IMR-90 (cell line): ENCODE results near the gene CDC42BPA. TPM values are rescaled to one million over a fixed set of nuclear protein-coding genes. Genes with fewer than 3 reads are reported as not detected.
"Not testable (repeated sequence)": the region's sequence is repeated elsewhere in the genome, so short reads cannot be mapped to it uniquely, and the experiment has no call there.

Source experiments
- ATAC-seq: fragments of 200-7000 bp; cut with Tn5 transposase; 2 replicates; pipeline ENCODE4 v1.9.1; 2020; ENCODE audit warnings: low read depth, mild to moderate bottlenecking, moderate library complexity
- BruUV-seq: library from RNA; stranded (reverse); fragments of 400-500 nt; replicated peaks from 2 replicates; lab custom pipeline; 2021; lab: Mats Ljungman, UMichigan
- CTCF ChIA-PET: fragments of 300-600 bp; formaldehyde crosslinking; extraction: SDS; loops from one replicate; lab custom pipeline; 2021; ENCODE audit warnings: antibody characterized with exemption; lab: Yijun Ruan, JAX
- POLR2A ChIA-PET: fragments of 300-600 bp; sonication (Branson Sonifier 250); formaldehyde crosslinking; loops from one replicate; lab custom pipeline; 2022; ENCODE audit warnings: antibody characterized with exemption; ENCODE audit not compliant: unreplicated experiment; lab: Charles Lee
- DNase-seq: peaks from one replicate; pipeline ENCODE4 v3.0.0; 2013
- H2AFZ ChIP-seq: replicated peaks from 2 replicates; pipeline ENCODE3; 2013; ENCODE audit warnings: low read length, mild to moderate bottlenecking; ENCODE audit not compliant: poor library complexity
- H2AK5ac ChIP-seq: 2 replicates; pipeline ENCODE4 v1.6.1; 2013; ENCODE audit warnings: low read depth, low read length, inconsistent platforms
- H2AK9ac ChIP-seq: replicated peaks from 2 replicates; pipeline ENCODE3; 2013; ENCODE audit warnings: mild to moderate bottlenecking, low read depth, low read length, moderate library complexity; ENCODE audit not compliant: poor library complexity
- H2BK120ac ChIP-seq: 2 replicates; pipeline ENCODE4 v1.6.1; 2013; ENCODE audit warnings: low read depth, low read length, inconsistent platforms
- H2BK15ac ChIP-seq: 3 replicates; pipeline ENCODE4 v1.6.1; 2013; ENCODE audit warnings: low read depth, low read length, inconsistent platforms
- H2BK20ac ChIP-seq: 2 replicates; pipeline ENCODE4 v1.6.1; 2013; ENCODE audit warnings: low read depth, mild to moderate bottlenecking, inconsistent platforms, low read length, moderate library complexity
- H2BK5ac ChIP-seq: 2 replicates; pipeline ENCODE4 v1.6.1; 2013; ENCODE audit warnings: mild to moderate bottlenecking, low read depth, low read length, inconsistent platforms; ENCODE audit not compliant: poor library complexity, severe bottlenecking
- H3K14ac ChIP-seq: replicated peaks from 2 replicates; pipeline ENCODE4 v1.6.1; 2013; ENCODE audit warnings: low read depth, low read length, inconsistent platforms
- H3K18ac ChIP-seq: 2 replicates; pipeline ENCODE4 v1.6.1; 2013; ENCODE audit warnings: low read depth, low read length, control low read depth
- H3K23ac ChIP-seq: 2 replicates; pipeline ENCODE4 v1.6.1; 2013; ENCODE audit warnings: low read depth, low read length, inconsistent platforms
- H3K27ac ChIP-seq: 2 replicates; pipeline ENCODE4 v1.5.1; 2013; ENCODE audit warnings: mild to moderate bottlenecking, control low read depth, low read length; ENCODE audit not compliant: insufficient read depth
- H3K27me3 ChIP-seq: 2 replicates; pipeline ENCODE4 v1.6.1; 2013; ENCODE audit warnings: low read length; ENCODE audit not compliant: control insufficient read depth, insufficient read depth
- H3K36me3 ChIP-seq: 2 replicates; pipeline ENCODE4 v1.6.1; 2013; ENCODE audit warnings: low read length, mixed read lengths; ENCODE audit not compliant: control insufficient read depth, insufficient read depth
- H3K4ac ChIP-seq: 2 replicates; pipeline ENCODE4 v1.6.1; 2013; ENCODE audit warnings: low read depth, low read length, inconsistent platforms
- H3K4me1 ChIP-seq: 2 replicates; pipeline ENCODE4 v1.6.1; 2013; ENCODE audit warnings: low read length, mixed read lengths; ENCODE audit not compliant: control insufficient read depth, insufficient read depth
- H3K4me2 ChIP-seq: 2 replicates; pipeline ENCODE4 v1.6.1; 2013; ENCODE audit warnings: low read depth, mild to moderate bottlenecking, control low read depth, low read length, moderate library complexity
- H3K4me3 ChIP-seq: 2 replicates; pipeline ENCODE4 v1.5.1; 2013; ENCODE audit warnings: low read depth, mild to moderate bottlenecking, control low read depth, low read length, moderate library complexity; ENCODE audit not compliant: insufficient read depth
- H3K56ac ChIP-seq: 2 replicates; pipeline ENCODE4 v1.6.1; 2013; ENCODE audit warnings: low read length, inconsistent platforms; ENCODE audit not compliant: insufficient read depth; ENCODE audit errors: extremely low read depth
- H3K79me1 ChIP-seq, 2 experiments: 2 replicates each; pipeline ENCODE4 v1.6.1; 2013; ENCODE audit warnings: low read length in 2 of 2, inconsistent platforms in 1 of 2, low read depth in 1 of 2
- H3K9ac ChIP-seq: 2 replicates; pipeline ENCODE4 v1.6.1; 2013; ENCODE audit warnings: low read depth, low read length, control low read depth
- H3K9me1 ChIP-seq: 2 replicates; pipeline ENCODE4 v1.6.1; 2013; ENCODE audit warnings: low read length, inconsistent platforms; ENCODE audit not compliant: insufficient read depth
- H3K9me3 ChIP-seq: 2 replicates; pipeline ENCODE4 v1.6.1; 2013; ENCODE audit warnings: low read length; ENCODE audit not compliant: control insufficient read depth, insufficient read depth
- H4K20me1 ChIP-seq: 2 replicates; pipeline ENCODE4 v1.6.1; 2013; ENCODE audit warnings: low read length, inconsistent platforms; ENCODE audit not compliant: insufficient read depth
- H4K5ac ChIP-seq: 2 replicates; pipeline ENCODE4 v1.6.1; 2013; ENCODE audit warnings: mild to moderate bottlenecking, low read depth, low read length, control low read depth
- H4K8ac ChIP-seq, 2 experiments: 2 replicates each; pipeline ENCODE4 v1.6.1; 2013; ENCODE audit warnings: low read depth in 2 of 2, low read length in 2 of 2, control low read depth in 1 of 2, inconsistent platforms in 1 of 2
- H4K91ac ChIP-seq: 2 replicates; pipeline ENCODE4 v1.6.1; 2013; ENCODE audit warnings: low read depth, low read length, inconsistent platforms; ENCODE audit not compliant: insufficient read depth
- CTCF ChIP-seq: conservative IDR thresholded peaks from 2 replicates; pipeline ENCODE4 v1.5.1; 2012; ENCODE audit warnings: mild to moderate bottlenecking, low read depth, low read length, improper control_type of control experiment
- RAD21 ChIP-seq: IDR thresholded peaks from 2 replicates; pipeline ENCODE4 v1.6.1; 2012; ENCODE audit warnings: low read length, improper control_type of control experiment
- SMC3 ChIP-seq: fragments of 150-350 bp; IDR thresholded peaks from 2 replicates; pipeline ENCODE4 v1.6.1; 2016; ENCODE audit warnings: low read depth, mild to moderate bottlenecking, antibody characterized with exemption, low read length, moderate library complexity
- WGBS, 2 experiments: methylation state at CpG; one replicate each; pipeline versions ENCODE4 v1.1.5 to v1.1.7; 2013; ENCODE audit warnings: missing lambda C conversion rate in 2 of 2; ENCODE audit not compliant: insufficient read length in 1 of 2; ENCODE audit errors: extremely low coverage in 2 of 2; 5-methylcytosine and 5-hydroxymethylcytosine counted together
- dilution Hi-C: fragments of 300-500 bp; cut with HindIII; formaldehyde crosslinking; loops from one replicate; pipeline ENCODE4 v1.14.3; 2018; ENCODE audit warnings: low sequenced_read_pairs; ENCODE audit not compliant: unreplicated experiment
- in situ Hi-C: fragments of 300-500 bp; cut with MboI; formaldehyde crosslinking; loops from 3 replicates; pipeline ENCODE4 v1.14.3; 2019; ENCODE audit warnings: low sequenced_read_pairs, inconsistent platforms, mixed read lengths
- intact Hi-C: fragments of 100-400 bp; cut with micrococcal nuclease; formaldehyde crosslinking; loops from 2 replicates; pipeline ENCODE4 v1.10.0; 2022
- polyA plus RNA-seq, 3 experiments: library from polyadenylated mRNA; depleted of rRNA; stranded (reverse); fragments of >200 nt; gene quantifications; 2 replicates each; pipeline ENCODE4 v1.2.3, GENCODE V29; 2012; ENCODE audit warnings: low replicate concordance in 1 of 3
- total RNA-seq: library from RNA; depleted of rRNA; stranded (reverse); fragments of >200 nt; gene quantifications from 2 replicates; pipeline ENCODE4 v1.2.3, GENCODE V29; 2012
- TF ChIP-seq, protein P1 (sequence below): fragments of 150-350 bp; IDR thresholded peaks from 2 replicates; pipeline ENCODE4 v1.6.1; 2016; ENCODE audit warnings: low read depth, mild to moderate bottlenecking, low read length, moderate library complexity, borderline replicate concordance

The CDC42BPA gene
- total and polyA plus RNA-seq, 2 of the 4 experiments (the other 2 are of a cell fraction), result 9.4 to 27.8 TPM

DNA sequence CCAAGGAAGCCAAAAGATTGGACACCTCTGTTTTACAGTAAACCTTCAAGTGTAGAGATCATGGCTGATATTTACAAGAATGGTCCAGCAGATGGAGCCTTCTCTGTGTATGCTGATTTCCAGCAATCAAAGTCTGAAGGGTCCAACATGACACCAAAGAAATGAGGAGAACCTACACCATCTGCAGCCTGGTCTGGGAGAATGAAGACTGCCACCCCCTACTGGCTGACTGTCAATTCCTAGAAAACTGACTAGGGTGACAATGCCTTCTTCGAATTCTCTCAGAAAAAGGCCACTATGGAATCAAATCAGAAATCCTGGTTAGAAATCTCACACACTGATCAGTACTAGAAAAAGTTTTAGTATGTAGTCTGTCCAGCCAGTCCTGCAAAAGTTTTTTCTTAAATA, 83.3 kb downstream of the CDC42BPA start:
- no peak overlapping the region for H4K91ac ChIP-seq
- no peak overlapping the region for H4K8ac ChIP-seq
- peaks cover 3% of the 10 kb centered on the region; the same call in 1 of the 2 replicates for H3K9me1 ChIP-seq
- H3K27me3 ChIP-seq, result no peaks in the 10 kb centered on the region
- no peak overlapping the region for H3K9ac ChIP-seq
- WGBS, 2 experiments, result no CpG with 5 or more reads among the region's 1 CpG
- H2BK5ac ChIP-seq, result no peak overlapping the region
- peak; percentile 73 for DNase-seq
- no peak overlapping the region for H3K4ac ChIP-seq
- H3K4me1 ChIP-seq, result no peaks in the 10 kb centered on the region
- ChIA-PET CTCF (interaction anchor here (1.1 kb wide), 1 partner anchor 203 kb away, joined by 3 read pairs; no protein-coding TSS in a partner anchor), POLR2A (no interaction called here)
- no peak overlapping the region for H3K4me2 ChIP-seq
- H3K23ac ChIP-seq, result no peak overlapping the region
- no peak overlapping the region for H2BK20ac ChIP-seq
- no peak overlapping the region for H2AK5ac ChIP-seq
- dilution Hi-C loops, result no loop called here
- TF ChIP-seq CTCF (peak; percentile 52), RAD21 (peak; percentile 52), SMC3 (peak; percentile 51)
- TF ChIP-seq, protein P1, sequence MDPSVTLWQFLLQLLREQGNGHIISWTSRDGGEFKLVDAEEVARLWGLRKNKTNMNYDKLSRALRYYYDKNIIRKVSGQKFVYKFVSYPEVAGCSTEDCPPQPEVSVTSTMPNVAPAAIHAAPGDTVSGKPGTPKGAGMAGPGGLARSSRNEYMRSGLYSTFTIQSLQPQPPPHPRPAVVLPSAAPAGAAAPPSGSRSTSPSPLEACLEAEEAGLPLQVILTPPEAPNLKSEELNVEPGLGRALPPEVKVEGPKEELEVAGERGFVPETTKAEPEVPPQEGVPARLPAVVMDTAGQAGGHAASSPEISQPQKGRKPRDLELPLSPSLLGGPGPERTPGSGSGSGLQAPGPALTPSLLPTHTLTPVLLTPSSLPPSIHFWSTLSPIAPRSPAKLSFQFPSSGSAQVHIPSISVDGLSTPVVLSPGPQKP, result no peak
- no peak overlapping the region for H3K27ac ChIP-seq
- no peak overlapping the region for H3K4me3 ChIP-seq
- peaks cover 16 to 50% of the 10 kb centered on the region in 2 experiments for H3K79me1 ChIP-seq
- H2AFZ ChIP-seq, result no peak overlapping the region
- H3K14ac ChIP-seq, result no peak overlapping the region
- ATAC-seq, result peak; percentile 85
- H4K5ac ChIP-seq, result no peak overlapping the region
- no peak overlapping the region for H2BK120ac ChIP-seq
- intact Hi-C loops, result loop anchor here (1.0 kb wide), 1 partner anchor 202 kb away; no protein-coding TSS in a partner anchor
- no peak overlapping the region for H2AK9ac ChIP-seq
- in situ Hi-C loops, result loop anchor here (25.0 kb wide), 1 partner anchor 202 kb away; no protein-coding TSS in a partner anchor
- H3K36me3 ChIP-seq, result no peaks in the 10 kb centered on the region
- H3K9me3 ChIP-seq, result no peaks in the 10 kb centered on the region
- no TSS peak for BruUV-seq
- H3K56ac ChIP-seq, result no peak overlapping the region
- no peak overlapping the region for H3K18ac ChIP-seq
- H2BK15ac ChIP-seq, result no peak overlapping the region
- H4K20me1 ChIP-seq, result peaks cover 24% of the 10 kb centered on the region; the same call in 1 of the 2 replicates

- H3K9me3 ChIP-seq, H3K14ac ChIP-seq, H2AFZ ChIP-seq, H4K91ac ChIP-seq, H3K27ac ChIP-seq, H3K4ac ChIP-seq, ATAC-seq, H2BK5ac ChIP-seq, H3K4me1 ChIP-seq, H3K9me1 ChIP-seq, H4K8ac ChIP-seq, H3K4me2 ChIP-seq, H3K9ac ChIP-seq, BruUV-seq, H2BK20ac ChIP-seq, H3K56ac ChIP-seq, H3K4me3 ChIP-seq, H2BK15ac ChIP-seq, H4K5ac ChIP-seq, H3K36me3 ChIP-seq, dilution Hi-C loops, H3K18ac ChIP-seq, H3K27me3 ChIP-seq, H2AK9ac ChIP-seq, POLR2A ChIA-PET, DNase-seq, H2AK5ac ChIP-seq, intact Hi-C loops, H2BK120ac ChIP-seq, CTCF ChIA-PET, H3K23ac ChIP-seq: not testable (repeated sequence)
- in situ Hi-C loops, result loop anchor here (25.0 kb wide), 1 partner anchor 206 kb away; no protein-coding TSS in a partner anchor
- peaks cover 16% of the 10 kb centered on the region; the same call in 1 of the 2 replicates for H4K20me1 ChIP-seq
- H3K79me1 ChIP-seq, result peaks cover 17 to 41% of the 10 kb centered on the region in 2 experiments
- no CpG with 5 or more reads among the region's 7 CpGs for WGBS, 2 experiments
Observed at GRCh38 chr1:227231128-227231527, 87.2 kb downstream of the CDC42BPA start.
